NCI-H2227 treated with DMSO at 0.1 percent for 48 hours (cell line): Measurements from ENCODE around the gene STK10.

Experiments
- DNase-seq: peaks from one replicate; lab custom pipeline; 2025; lab: John Stamatoyannopoulos, UW

The STK10 gene

GRCh38 chr5:172142709-172143215, 45.3 kb downstream of the STK10 start:
- no peak for DNase-seq

GRCh38 chr5:172141949-172142319, 46.1 kb downstream of the STK10 start:
- DNase-seq = no peak

GRCh38 chr5:172140866-172141265, 47.2 kb downstream of the STK10 start:
- DNase-seq = no peak

- no peak for DNase-seq
Measured at GRCh38 chr5:172140120-172140519, 47.9 kb downstream of the STK10 start.

GRCh38 chr5:172137046-172137445, 51.0 kb downstream of the STK10 start:
- DNase-seq = no peak

- DNase-seq = no peak
Measured at GRCh38 chr5:172133359-172134029, 54.5 kb downstream of the STK10 start.

- no peak for DNase-seq
Measured at GRCh38 chr5:172131690-172132089, 56.3 kb downstream of the STK10 start.

GRCh38 chr5:172129256-172129910, 58.6 kb downstream of the STK10 start:
- no peak for DNase-seq

- DNase-seq = no peak
Measured at GRCh38 chr5:172127581-172127980, 60.4 kb downstream of the STK10 start.

GRCh38 chr5:172123269-172123692, 64.7 kb downstream of the STK10 start:
- no peak for DNase-seq

- no peak for DNase-seq
Measured at GRCh38 chr5:172119921-172120688, 67.9 kb downstream of the STK10 start.

GRCh38 chr5:172118891-172119290, 69.1 kb downstream of the STK10 start:
- no peak for DNase-seq

GRCh38 chr5:172117977-172118701, 69.9 kb downstream of the STK10 start:
- no peak for DNase-seq

- DNase-seq = no peak
Measured at GRCh38 chr5:172115541-172115982, 72.5 kb downstream of the STK10 start.

GRCh38 chr5:172114875-172115422, 73.1 kb downstream of the STK10 start:
- DNase-seq = no peak

- no peak for DNase-seq
Measured at GRCh38 chr5:172113036-172113435, 75.0 kb downstream of the STK10 start.

- DNase-seq = no peak
Measured at GRCh38 chr5:172111852-172112225, 76.2 kb downstream of the STK10 start.

GRCh38 chr5:172110921-172111851, 76.8 kb downstream of the STK10 start:
- no peak for DNase-seq

- DNase-seq = no peak
Measured at GRCh38 chr5:172110260-172110815, 77.7 kb downstream of the STK10 start.

GRCh38 chr5:172109749-172110148, 78.3 kb downstream of the STK10 start:
- no peak for DNase-seq
